CD14-positive monocyte (primary cell): ENCODE measurements around the gene SMG6. TPM values are rescaled to one million over a fixed set of nuclear protein-coding genes. Genes with fewer than 3 reads are reported as not detected.

Source experiments
- DNase-seq, 3 donors: peaks; one replicate each; pipeline ENCODE4 v3.0.0-alpha.2; 2011 to 2022
- H2AFZ ChIP-seq: 2 replicates; pipeline ENCODE4 v1.6.0; 2012; ENCODE audit warnings: mild to moderate bottlenecking, low read depth, low read length, inconsistent platforms; ENCODE audit not compliant: insufficient read depth, poor library complexity, severe bottlenecking
- H3K27ac ChIP-seq, 2 donors: 1 replicate in 1 of 2; 2 replicates in 1 of 2; pipeline ENCODE4 v1.5.1; 2012 to 2013; ENCODE audit warnings: low read length in 2 of 2, control low read depth in 1 of 2, inconsistent platforms in 1 of 2, low read depth in 1 of 2, mild to moderate bottlenecking in 1 of 2
- H3K27me3 ChIP-seq, 2 donors: one replicate each; pipeline versions ENCODE4 v1.6.0 to v1.6.1; 2011 to 2013; ENCODE audit warnings: low read length in 2 of 2; ENCODE audit not compliant: control insufficient read depth in 2 of 2, insufficient read depth in 2 of 2
- H3K36me3 ChIP-seq, 2 donors: replicated peaks in 1 of 2; 1 replicate in 1 of 2; 2 replicates in 1 of 2; pipeline versions ENCODE4 v1.5.1 to v1.6.1; 2012 to 2013; ENCODE audit warnings: low read length in 2 of 2, control low read depth in 1 of 2, inconsistent platforms in 1 of 2, mild to moderate bottlenecking in 1 of 2; ENCODE audit not compliant: insufficient read depth in 2 of 2, control insufficient read depth in 1 of 2
- H3K4me1 ChIP-seq, 2 donors: 1 replicate in 1 of 2; 2 replicates in 1 of 2; pipeline versions ENCODE4 v1.5.1 to v1.6.1; 2012 to 2013; ENCODE audit warnings: low read length in 2 of 2, control low read depth in 1 of 2, inconsistent platforms in 1 of 2, mild to moderate bottlenecking in 1 of 2, moderate library complexity in 1 of 2; ENCODE audit not compliant: insufficient read depth in 2 of 2, control insufficient read depth in 1 of 2
- H3K4me2 ChIP-seq: replicated peaks from 2 replicates; pipeline ENCODE3; 2012; ENCODE audit warnings: low read length, moderate library complexity, mild to moderate bottlenecking; ENCODE audit not compliant: poor library complexity, severe bottlenecking; ENCODE audit errors: extremely low read depth
- H3K4me3 ChIP-seq, 3 experiments: fragments of 200-600 bp in 1 of 3; sonication (generic) in 1 of 3; replicated peaks in 1 of 3; 1 replicate in 2 of 3; 2 replicates in 1 of 3; pipeline ENCODE4 v1.5.1; 2011 to 2013; ENCODE audit warnings: low read length in 3 of 3, mild to moderate bottlenecking in 3 of 3, control low read depth in 2 of 3, low read depth in 2 of 3, inconsistent platforms in 1 of 3, moderate library complexity in 1 of 3
- H3K79me2 ChIP-seq: 2 replicates; pipeline ENCODE4 v1.6.0; 2012; ENCODE audit warnings: mild to moderate bottlenecking, control low read depth, inconsistent platforms, low read length, moderate library complexity; ENCODE audit not compliant: insufficient read depth
- H3K9ac ChIP-seq: 2 replicates; pipeline ENCODE4 v1.6.0; 2017; ENCODE audit warnings: low read length, mild to moderate bottlenecking; ENCODE audit not compliant: insufficient read depth, poor library complexity, severe bottlenecking
- H3K9me3 ChIP-seq, 2 donors: replicated peaks in 1 of 2; 1 replicate in 1 of 2; 2 replicates in 1 of 2; pipeline versions ENCODE4 v1.5.1 to v1.6.1; 2012 to 2013; ENCODE audit warnings: low read length in 2 of 2, control low read depth in 1 of 2; ENCODE audit not compliant: control insufficient read depth in 1 of 2, insufficient read depth in 1 of 2
- H4K20me1 ChIP-seq: 2 replicates; pipeline ENCODE4 v1.6.0; 2012; ENCODE audit warnings: mild to moderate bottlenecking, low read length, control low read depth, moderate library complexity; ENCODE audit not compliant: insufficient read depth
- H3K27ac Mint-ChIP-seq, 7 donors: one replicate each; pipeline ENCODE4 v1.8.0; 2020; ENCODE audit warnings: mild to moderate bottlenecking in 7 of 7, mixed read lengths in 7 of 7, moderate library complexity in 6 of 7, inconsistent platforms in 2 of 7
- H3K27me3 Mint-ChIP-seq, 3 donors: one replicate each; pipeline ENCODE4 v1.8.0; 2021 to 2022; ENCODE audit warnings: low read depth in 3 of 3, mild to moderate bottlenecking in 3 of 3, mixed read lengths in 3 of 3, moderate library complexity in 3 of 3, inconsistent platforms in 1 of 3
- H3K36me3 Mint-ChIP-seq, 2 donors: one replicate each; pipeline ENCODE4 v1.8.0; 2020; ENCODE audit warnings: mixed read lengths in 2 of 2, inconsistent platforms in 1 of 2, mild to moderate bottlenecking in 1 of 2
- H3K4me1 Mint-ChIP-seq: one replicate; pipeline ENCODE4 v1.8.0; 2020; ENCODE audit warnings: mild to moderate bottlenecking, mixed read lengths
- H3K4me3 Mint-ChIP-seq, 2 donors: one replicate each; pipeline ENCODE4 v1.8.0; 2020; ENCODE audit warnings: mild to moderate bottlenecking in 2 of 2, mixed read lengths in 2 of 2, moderate library complexity in 1 of 2
- H3K9me3 Mint-ChIP-seq, 7 donors: one replicate each; pipeline ENCODE4 v1.8.0; 2020 to 2022; ENCODE audit warnings: mixed read lengths in 7 of 7, mild to moderate bottlenecking in 6 of 7, moderate library complexity in 6 of 7, inconsistent platforms in 2 of 7
- CTCF ChIP-seq: fragments of 200-600 bp; IDR thresholded peaks from one replicate; pipeline ENCODE4 v1.8.0; 2022; ENCODE audit warnings: antibody characterized with exemption, mild to moderate bottlenecking
- WGBS: methylation state at CpG from one replicate; pipeline ENCODE4 v1.1.5; 2013; ENCODE audit warnings: missing lambda C conversion rate; ENCODE audit not compliant: insufficient coverage; 5-methylcytosine and 5-hydroxymethylcytosine counted together
- intact Hi-C, 2 donors: fragments of 100-400 bp; cut with micrococcal nuclease; formaldehyde crosslinking; loops; one replicate each; pipeline versions ENCODE4 v1.15.0 to v1.15.1; 2023
- polyA plus RNA-seq, 3 donors: library from polyadenylated mRNA; depleted of rRNA in 1 of 3; unstranded in 2 of 3; stranded (reverse) in 1 of 3; fragments of 300-500 nt in 2 of 3; fragments of >200 nt in 1 of 3; fragmentation: Illumina TruSeq in 2 of 3; gene quantifications; 1 replicate in 2 of 3; 2 replicates in 1 of 3; pipeline ENCODE4 v1.2.3, GENCODE V29; 2012 to 2021

Gene SMG6
- polyA plus RNA-seq, 3 donors = 0.67 to 7.1 (median 1.1) TPM

- no peak overlapping the region for H3K27ac ChIP-seq
- TF ChIP-seq CTCF = no peak
- no peaks in the 10 kb centered on the region for H3K79me2 ChIP-seq
- no peak overlapping the region for H3K4me3 ChIP-seq
- no peak overlapping the region for H3K27ac Mint-ChIP-seq
- no peak for DNase-seq
- intact Hi-C loops = no loop called here
- no peak overlapping the region for H3K4me3 Mint-ChIP-seq
- peaks cover 13 to 57% of the 10 kb centered on the region in 2 donors for H3K36me3 ChIP-seq
- peaks cover 15 to 26% of the 10 kb centered on the region in 2 donors for H3K4me1 ChIP-seq
- 100% methylated on average over 6 of the region's 6 CpGs for WGBS
- no peaks in the 10 kb centered on the region for H4K20me1 ChIP-seq
- H3K4me2 ChIP-seq = no peak overlapping the region
- H2AFZ ChIP-seq = no peak overlapping the region
- H3K4me1 Mint-ChIP-seq = peaks cover 42% of the 10 kb centered on the region
- H3K36me3 Mint-ChIP-seq = peaks cover 82 to 84% of the 10 kb centered on the region in 2 donors
- peaks cover 0 to 4% (median 0%) of the 10 kb centered on the region in 7 donors for H3K9me3 Mint-ChIP-seq
- no peak overlapping the region for H3K9ac ChIP-seq
- H3K27me3 Mint-ChIP-seq = peaks cover 0 to 6% (median 2%) of the 10 kb centered on the region in 3 donors
- no peaks in the 10 kb centered on the region for H3K27me3 ChIP-seq
- H3K9me3 ChIP-seq = no peaks in the 10 kb centered on the region
Observed at GRCh38 chr17:2068031-2068518, 235.5 kb downstream of the SMG6 start.

GRCh38 chr17:2067608-2068024, 236.0 kb downstream of the SMG6 start:
- Mint-ChIP-seq H3K27ac (no peak overlapping the region), H3K4me3 (no peak overlapping the region), H3K4me1 (peaks cover 39% of the 10 kb centered on the region), H3K36me3 (peaks cover 83 to 86% of the 10 kb centered on the region in 2 donors), H3K9me3 (peaks cover 0 to 4% (median 0%) of the 10 kb centered on the region in 7 donors), H3K27me3 (peaks cover 0 to 7% (median 2%) of the 10 kb centered on the region in 3 donors)
- peaks cover 13 to 60% of the 10 kb centered on the region in 2 donors for H3K36me3 ChIP-seq
- H3K4me1 ChIP-seq = peaks cover 15 to 25% of the 10 kb centered on the region in 2 donors
- no peak overlapping the region for H3K9ac ChIP-seq
- H3K27me3 ChIP-seq = no peaks in the 10 kb centered on the region
- WGBS = no CpG with 5 or more reads among the region's 5 CpGs
- no peak for DNase-seq
- no peaks in the 10 kb centered on the region for H3K9me3 ChIP-seq
- TF ChIP-seq CTCF = no peak
- H4K20me1 ChIP-seq = no peaks in the 10 kb centered on the region
- H3K27ac ChIP-seq = no peak overlapping the region
- H3K79me2 ChIP-seq = no peaks in the 10 kb centered on the region
- H3K4me2 ChIP-seq = no peak overlapping the region
- intact Hi-C loops = no loop called here
- no peak overlapping the region for H2AFZ ChIP-seq
- H3K4me3 ChIP-seq = no peak overlapping the region
